ENCODE measurements around the gene SSTR4.

The SSTR4 gene

DNA sequence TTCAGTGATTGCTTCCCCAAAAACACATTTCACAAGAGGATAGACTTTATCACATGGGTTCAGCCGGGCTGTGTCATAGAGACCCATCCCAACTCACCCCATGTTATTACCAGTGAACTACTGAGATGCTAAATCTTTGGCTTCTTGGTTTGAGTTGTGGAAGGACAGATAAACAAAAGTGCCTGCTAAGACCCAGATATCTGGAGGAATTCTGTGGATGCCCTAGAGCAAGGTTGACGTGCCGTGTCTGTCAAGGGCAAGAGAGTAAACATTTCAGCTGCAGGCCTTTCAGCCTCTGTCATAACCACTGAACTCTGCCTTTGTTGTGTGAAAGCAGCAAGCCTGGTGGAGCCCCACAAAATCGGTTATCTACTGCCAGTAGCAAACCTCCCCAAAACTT lies 25.5 kb downstream of the SSTR4 start:
- no peak for TF ChIP-seq CTCF (IDR thresholded peaks at IDR 0.05; ENCODE audit: borderline replicate concordance, control extremely low read depth, extremely low read depth, insufficient read depth, missing control alignments)
- no peak for DNase-seq (ENCODE audit: low spot score)
- in situ Hi-C loops (cut with MboI; ENCODE audit: low sequenced_read_pairs, unreplicated experiment): no loop called here

DNA sequence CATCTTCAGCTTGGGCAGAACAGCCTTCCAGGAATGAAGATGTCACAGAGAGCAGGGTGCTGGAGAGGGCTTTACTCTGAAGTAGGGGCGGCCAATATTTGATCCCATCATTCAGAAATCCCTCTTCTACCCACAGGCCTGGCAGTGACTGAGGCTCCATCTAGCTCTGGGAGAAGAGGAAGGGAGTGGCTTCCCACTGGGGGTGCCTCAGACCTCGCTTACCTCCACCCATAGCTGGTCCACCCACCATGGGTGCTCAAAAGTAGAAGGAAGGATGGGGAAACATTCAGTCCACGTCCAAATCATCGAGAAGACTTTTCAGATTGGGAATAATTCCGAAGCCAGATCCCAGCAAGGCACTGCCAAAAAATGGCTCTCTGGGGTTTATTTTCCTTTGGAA lies 26.1 kb downstream of the SSTR4 start:
- in situ Hi-C loops (cut with MboI; ENCODE audit: low sequenced_read_pairs, unreplicated experiment): no loop called here
- DNase-seq (ENCODE audit: low spot score): no peak
- TF ChIP-seq CTCF (IDR thresholded peaks at IDR 0.05; ENCODE audit: borderline replicate concordance, control extremely low read depth, extremely low read depth, insufficient read depth, missing control alignments): no peak

DNA sequence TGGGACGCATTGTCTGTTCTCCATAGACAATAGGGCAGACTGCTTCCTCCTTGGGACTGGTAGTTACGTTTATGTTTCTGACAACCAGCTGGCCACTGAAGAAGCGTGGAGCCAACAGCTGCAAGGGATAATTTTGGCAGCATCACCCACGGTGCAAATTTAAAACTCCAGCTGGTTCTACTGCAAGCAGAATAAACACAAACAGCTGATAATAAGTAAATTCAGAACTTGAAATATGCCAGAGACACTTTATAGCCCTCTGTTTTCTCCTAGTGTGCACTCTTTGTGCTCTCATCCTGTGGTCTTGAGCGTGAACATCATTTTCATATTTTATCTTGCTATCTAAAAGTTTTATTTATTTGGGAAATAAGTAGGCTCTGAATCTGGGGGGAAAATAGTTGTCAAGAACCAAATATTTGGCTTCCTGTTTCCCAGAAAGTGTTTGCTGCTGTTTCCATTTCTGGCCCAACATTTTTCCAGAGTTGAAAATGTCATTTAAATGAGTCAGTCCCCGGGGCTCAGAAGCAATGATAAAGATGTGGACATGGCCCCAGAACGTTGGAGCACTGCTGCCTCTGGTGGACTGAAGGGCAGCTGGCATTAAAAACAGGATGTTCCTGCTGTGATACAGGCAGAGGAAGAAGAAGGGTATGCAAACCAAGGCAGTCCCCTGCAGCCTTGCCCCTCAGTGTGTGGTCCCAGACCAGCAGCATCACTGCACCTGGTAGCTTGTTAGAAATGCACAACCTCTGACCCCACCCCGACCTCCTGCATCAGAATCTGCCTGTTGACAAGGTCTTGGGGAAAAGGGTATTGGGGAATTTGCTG lies 26.8 kb downstream of the SSTR4 start:
- no peak for DNase-seq (ENCODE audit: low spot score)
- no peak for TF ChIP-seq CTCF (IDR thresholded peaks at IDR 0.05; ENCODE audit: borderline replicate concordance, control extremely low read depth, extremely low read depth, insufficient read depth, missing control alignments)
- in situ Hi-C loops (cut with MboI; ENCODE audit: low sequenced_read_pairs, unreplicated experiment): no loop called here

DNA sequence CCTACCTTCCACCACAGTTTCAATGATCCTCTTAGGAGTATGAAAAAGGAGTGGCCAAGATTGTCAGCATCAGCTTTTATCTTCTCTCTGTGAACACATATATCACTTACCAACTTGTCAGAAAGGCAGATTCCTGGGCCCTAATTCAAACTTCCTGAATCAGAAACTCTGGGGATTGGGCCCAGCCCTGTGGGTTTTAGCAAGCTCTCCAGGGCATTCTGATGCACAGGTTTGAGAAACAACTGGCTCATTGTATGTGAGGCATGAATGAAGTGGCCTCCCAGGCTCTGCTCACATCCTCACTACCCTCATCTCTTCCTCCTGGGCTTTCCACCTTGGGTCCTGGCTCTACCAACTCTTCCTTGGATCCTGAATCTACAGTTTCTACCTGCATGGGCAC lies 27.5 kb downstream of the SSTR4 start:
- no peak for TF ChIP-seq CTCF (IDR thresholded peaks at IDR 0.05; ENCODE audit: borderline replicate concordance, control extremely low read depth, extremely low read depth, insufficient read depth, missing control alignments)
- DNase-seq (ENCODE audit: low spot score): no peak
- in situ Hi-C loops (cut with MboI; ENCODE audit: low sequenced_read_pairs, unreplicated experiment): no loop called here

DNA sequence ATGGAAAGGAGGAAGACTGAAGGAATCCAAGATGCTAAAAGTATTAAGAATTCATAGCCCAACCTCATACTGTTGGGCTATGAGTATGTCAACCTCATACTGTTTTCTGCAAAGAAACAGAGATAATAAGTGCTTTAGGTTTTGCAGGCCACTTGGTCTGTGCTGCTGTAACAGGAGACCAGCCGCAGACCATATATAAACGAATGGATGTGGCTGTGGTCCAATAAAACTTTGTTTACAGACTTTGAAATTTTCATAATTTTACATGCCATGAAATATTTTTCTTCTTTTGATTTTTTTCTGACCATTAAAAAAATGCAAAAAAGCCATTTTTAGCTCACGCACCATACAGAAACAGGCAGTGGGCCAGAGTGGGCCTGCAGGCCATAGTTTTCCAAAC lies 28.1 kb downstream of the SSTR4 start:
- no peak for DNase-seq (ENCODE audit: low spot score)
- in situ Hi-C loops (cut with MboI; ENCODE audit: low sequenced_read_pairs, unreplicated experiment): no loop called here
- TF ChIP-seq CTCF (IDR thresholded peaks at IDR 0.05; ENCODE audit: borderline replicate concordance, control extremely low read depth, extremely low read depth, insufficient read depth, missing control alignments): no peak

DNA sequence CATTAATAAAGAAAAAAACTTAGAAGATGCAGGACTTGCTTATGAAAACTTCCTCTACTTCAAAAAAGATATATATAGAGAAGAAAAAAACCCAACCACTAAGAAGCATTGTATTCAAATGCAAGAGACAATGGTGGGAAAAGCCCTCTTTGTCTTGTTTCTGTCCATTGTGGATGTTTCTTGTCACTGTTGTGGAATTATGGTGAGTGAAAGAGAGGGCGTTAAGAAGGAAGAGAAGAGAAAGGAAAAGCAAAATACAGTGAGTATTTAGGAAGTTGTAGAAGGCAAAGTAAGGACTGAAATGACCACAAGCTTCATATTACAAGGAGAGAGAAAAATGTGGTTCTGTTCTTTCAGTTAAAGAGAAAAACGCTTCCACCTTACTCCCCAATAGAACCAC lies 28.5 kb downstream of the SSTR4 start:
- no peak for TF ChIP-seq CTCF (IDR thresholded peaks at IDR 0.05; ENCODE audit: borderline replicate concordance, control extremely low read depth, extremely low read depth, insufficient read depth, missing control alignments)
- DNase-seq (ENCODE audit: low spot score): no peak
- in situ Hi-C loops (cut with MboI; ENCODE audit: low sequenced_read_pairs, unreplicated experiment): no loop called here
